Neuron (in vitro differentiated cells): ENCODE data around the gene KIAA0586.
"Not testable (repeated sequence)": the region's sequence is repeated elsewhere in the genome, so short reads cannot be mapped to it uniquely, and the experiment has no call there.

ENCODE experiments used
- H2AFZ ChIP-seq: one replicate; pipeline ENCODE4 v1.6.1; 2013; ENCODE audit warnings: low read depth, mild to moderate bottlenecking, inconsistent platforms, low read length, moderate library complexity
- H3K27me3 ChIP-seq: one replicate; pipeline ENCODE4 v1.6.1; 2013; ENCODE audit warnings: low read length; ENCODE audit not compliant: insufficient read depth
- H3K36me3 ChIP-seq: one replicate; pipeline ENCODE4 v1.6.1; 2013; ENCODE audit warnings: low read length; ENCODE audit not compliant: insufficient read depth
- H3K4me1 ChIP-seq: one replicate; pipeline ENCODE4 v1.6.1; 2013; ENCODE audit warnings: low read length; ENCODE audit not compliant: insufficient read depth
- H3K4me3 ChIP-seq: 2 replicates; pipeline ENCODE4 v1.5.1; 2013; ENCODE audit warnings: mild to moderate bottlenecking, low read length, moderate library complexity
- H3K9me3 ChIP-seq: one replicate; pipeline ENCODE4 v1.6.1; 2013; ENCODE audit warnings: low read length

The KIAA0586 gene

GRCh38 chr14:58427281-58428117 lies at the start of gene KIAA0586, which contains the start of gene TIMM9:
Gene KIAA0586 (plus strand): TSS chr14:58427719. CDS start chr14:58428265, 546 bp downstream.
Gene TIMM9 (minus strand): TSS chr14:58427531. CDS start chr14:58411945, 15,586 bp downstream.
- H3K27me3 ChIP-seq: no peaks in the 10 kb centered on the region
- no peaks in the 10 kb centered on the region for H3K9me3 ChIP-seq
- peaks cover 18% of the 10 kb centered on the region for H3K36me3 ChIP-seq
- H2AFZ ChIP-seq: peak within 1 kb of the TSS; percentile 84
- peaks cover 18% of the 10 kb centered on the region for H3K4me1 ChIP-seq
- peak within 1 kb of the TSS; percentile 81 for H3K4me3 ChIP-seq

- no peaks in the 10 kb centered on the region for H3K27me3 ChIP-seq
- H3K9me3 ChIP-seq: no peaks in the 10 kb centered on the region
- no peaks in the 10 kb centered on the region for H3K36me3 ChIP-seq
- no peaks in the 10 kb centered on the region for H3K4me1 ChIP-seq
- no peak overlapping the region for H2AFZ ChIP-seq
- H3K4me3 ChIP-seq: no peak overlapping the region
Observed at GRCh38 chr14:58390830-58391229, 36.7 kb upstream of the KIAA0586 start.

GRCh38 chr14:58395562-58395811 lies 32.0 kb upstream of the KIAA0586 start:
- Histone ChIP-seq H3K4me1 (no peaks in the 10 kb centered on the region), H3K9me3 (no peaks in the 10 kb centered on the region), H3K27me3 (no peaks in the 10 kb centered on the region), H3K36me3 (no peaks in the 10 kb centered on the region), H3K4me3 (no peak overlapping the region), H2AFZ (peak overlapping the region; percentile 56)

- Histone ChIP-seq H2AFZ (peak within 1 kb of the TSS; percentile 56), H3K36me3 (no peaks in the 10 kb centered on the region), H3K9me3 (no peaks in the 10 kb centered on the region), H3K4me1 (no peaks in the 10 kb centered on the region), H3K4me3 (no peak within 1 kb of the TSS), H3K27me3 (no peaks in the 10 kb centered on the region)
Observed at GRCh38 chr14:58395812-58396788, 31.4 kb upstream of the KIAA0586 start, which contains the start of gene TOMM20L. Gene TOMM20L (plus strand): TSS chr14:58395930. CDS start chr14:58395958, 28 bp downstream.

GRCh38 chr14:58397156-58397555 lies 30.4 kb upstream of the KIAA0586 start:
- Histone ChIP-seq H3K9me3 (no peaks in the 10 kb centered on the region), H3K27me3 (no peaks in the 10 kb centered on the region), H3K36me3 (no peaks in the 10 kb centered on the region), H3K4me3 (no peak overlapping the region), H3K4me1 (no peaks in the 10 kb centered on the region), H2AFZ (no peak overlapping the region)

GRCh38 chr14:58398495-58398894 lies 29.0 kb upstream of the KIAA0586 start:
- no peaks in the 10 kb centered on the region for H3K27me3 ChIP-seq
- no peaks in the 10 kb centered on the region for H3K36me3 ChIP-seq
- H3K9me3 ChIP-seq: no peaks in the 10 kb centered on the region
- no peaks in the 10 kb centered on the region for H3K4me1 ChIP-seq
- no peak overlapping the region for H3K4me3 ChIP-seq
- H2AFZ ChIP-seq: no peak overlapping the region

GRCh38 chr14:58398895-58399294 lies 28.6 kb upstream of the KIAA0586 start:
- Histone ChIP-seq H2AFZ (no peak overlapping the region), H3K36me3 (no peaks in the 10 kb centered on the region), H3K27me3 (no peaks in the 10 kb centered on the region), H3K4me3 (no peak overlapping the region), H3K4me1 (no peaks in the 10 kb centered on the region), H3K9me3 (no peaks in the 10 kb centered on the region)

- Histone ChIP-seq H3K27me3 (no peaks in the 10 kb centered on the region), H3K9me3 (no peaks in the 10 kb centered on the region), H3K4me3 (no peak overlapping the region), H3K36me3 (peaks cover 2% of the 10 kb centered on the region), H3K4me1 (no peaks in the 10 kb centered on the region), H2AFZ (no peak overlapping the region)
Observed at GRCh38 chr14:58401587-58401986, 25.9 kb upstream of the KIAA0586 start.

GRCh38 chr14:58408681-58409215 lies 18.8 kb upstream of the KIAA0586 start:
- Histone ChIP-seq H3K4me1 (no peaks in the 10 kb centered on the region), H3K27me3 (no peaks in the 10 kb centered on the region), H3K4me3 (no peak overlapping the region), H3K9me3 (no peaks in the 10 kb centered on the region), H2AFZ (no peak overlapping the region), H3K36me3 (peaks cover 41% of the 10 kb centered on the region)

- H3K27me3 ChIP-seq: no peaks in the 10 kb centered on the region
- H3K4me1 ChIP-seq: no peaks in the 10 kb centered on the region
- H3K4me3 ChIP-seq: no peak overlapping the region
- H3K36me3 ChIP-seq: peaks cover 55% of the 10 kb centered on the region
- H3K9me3 ChIP-seq: peaks cover 9% of the 10 kb centered on the region
- no peak overlapping the region for H2AFZ ChIP-seq
Observed at GRCh38 chr14:58414845-58415244, 12.7 kb upstream of the KIAA0586 start.

GRCh38 chr14:58415636-58416547 lies 11.6 kb upstream of the KIAA0586 start:
- H3K36me3 ChIP-seq: peaks cover 53% of the 10 kb centered on the region
- H3K9me3 ChIP-seq: peaks cover 9% of the 10 kb centered on the region
- no peaks in the 10 kb centered on the region for H3K4me1 ChIP-seq
- no peak overlapping the region for H3K4me3 ChIP-seq
- H3K27me3 ChIP-seq: no peaks in the 10 kb centered on the region
- no peak overlapping the region for H2AFZ ChIP-seq

- not testable (repeated sequence) for H3K9me3 ChIP-seq, H3K27me3 ChIP-seq, H2AFZ ChIP-seq, H3K4me3 ChIP-seq, H3K4me1 ChIP-seq
- peaks cover 51% of the 10 kb centered on the region for H3K36me3 ChIP-seq
Observed at GRCh38 chr14:58416934-58417333, 10.6 kb upstream of the KIAA0586 start.
